HTR-8/SVneo (cell line): ENCODE results near the gene MAPK9.

Experiments used
- DNase-seq: peaks from one replicate; pipeline ENCODE4 v3.0.0; 2011; ENCODE audit warnings: low spot score, mixed read lengths; ENCODE audit not compliant: insufficient read length
- FAIRE-seq: peaks from 2 replicates; lab custom pipeline; 2011; peaks lifted over from hg19 to GRCh38; lab: Jason Lieb, UNC

The MAPK9 gene

DNA sequence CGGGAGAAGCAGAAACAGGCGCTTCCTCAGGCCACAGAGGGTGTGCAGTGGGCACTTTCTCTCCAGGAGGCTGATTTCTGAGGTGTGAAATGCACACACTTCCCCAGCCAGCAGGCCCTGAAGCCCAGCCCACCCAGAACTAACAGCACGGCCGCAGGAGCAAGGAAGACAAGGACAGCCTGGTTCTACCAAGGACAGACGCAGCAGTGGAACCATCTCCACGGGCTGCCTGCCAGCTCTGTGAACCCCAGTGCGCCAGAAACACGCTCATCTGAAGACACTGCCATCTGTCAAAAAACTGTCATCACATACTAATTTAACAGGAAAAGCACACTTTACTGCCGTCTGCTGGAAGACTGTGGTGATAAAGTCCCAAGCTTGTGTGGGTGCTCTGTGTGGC lies 40.7 kb downstream of the MAPK9 start:
- FAIRE-seq (no peak), DNase-seq (no peak)

DNA sequence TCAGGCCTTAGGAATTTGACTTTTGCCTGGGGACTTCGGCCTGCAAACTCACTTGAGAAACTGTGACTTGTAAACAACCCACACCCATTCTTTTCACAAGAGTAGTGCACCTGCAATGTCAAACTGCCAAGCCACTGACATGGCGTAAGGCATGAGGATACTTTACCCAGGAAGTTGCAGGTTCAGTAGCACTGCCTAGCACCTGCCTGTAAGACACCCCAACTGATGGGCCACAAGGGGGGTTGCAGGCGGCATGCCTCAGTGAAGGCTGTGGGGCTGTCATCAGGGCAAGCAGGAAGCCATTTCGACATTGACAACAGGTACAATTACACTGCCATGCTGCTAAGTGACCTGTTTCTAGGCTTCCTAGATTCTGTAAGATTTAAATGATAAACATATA lies 41.6 kb downstream of the MAPK9 start:
- DNase-seq = no peak
- FAIRE-seq = no peak

DNA sequence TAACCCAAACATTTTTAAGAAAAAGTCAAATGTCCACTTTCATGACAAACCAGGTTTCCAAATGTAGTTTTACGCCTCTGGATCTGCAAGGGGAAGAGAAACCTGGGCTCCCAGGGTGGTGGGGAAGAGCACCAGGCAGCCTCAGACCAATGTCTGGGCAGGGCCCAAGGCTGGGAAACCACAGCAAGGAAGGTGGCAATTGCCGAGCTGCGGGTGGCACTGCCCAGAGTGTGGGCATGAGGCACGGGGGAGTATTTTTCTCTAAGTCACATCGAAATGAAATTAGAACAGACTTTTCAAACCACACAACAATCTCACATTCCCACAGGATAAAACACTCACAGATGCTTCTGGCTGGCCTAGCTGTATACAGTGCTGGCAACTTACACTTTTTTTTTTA lies 50.3 kb downstream of the MAPK9 start:
- FAIRE-seq = no peak
- no peak for DNase-seq

DNA sequence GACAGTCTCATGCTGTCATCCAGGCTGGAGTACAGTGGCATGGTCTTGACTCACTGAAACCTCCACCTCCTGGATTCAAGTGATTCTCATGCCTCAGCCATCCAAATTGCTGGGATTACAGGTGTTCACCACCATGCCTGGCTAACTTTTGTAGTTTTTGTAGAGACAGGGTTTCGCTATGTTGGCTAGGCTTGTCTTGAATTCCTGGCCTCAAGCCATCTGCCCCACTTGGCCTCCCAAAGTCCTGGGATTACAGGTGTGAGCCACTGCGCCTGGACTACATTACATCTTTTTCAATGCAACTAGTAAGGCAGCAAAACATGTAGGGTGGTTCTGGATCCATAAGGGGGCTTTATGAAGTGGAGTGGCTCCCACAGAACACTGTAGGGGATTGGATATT lies 53.3 kb downstream of the MAPK9 start:
- DNase-seq (no peak), FAIRE-seq (no peak)

DNA sequence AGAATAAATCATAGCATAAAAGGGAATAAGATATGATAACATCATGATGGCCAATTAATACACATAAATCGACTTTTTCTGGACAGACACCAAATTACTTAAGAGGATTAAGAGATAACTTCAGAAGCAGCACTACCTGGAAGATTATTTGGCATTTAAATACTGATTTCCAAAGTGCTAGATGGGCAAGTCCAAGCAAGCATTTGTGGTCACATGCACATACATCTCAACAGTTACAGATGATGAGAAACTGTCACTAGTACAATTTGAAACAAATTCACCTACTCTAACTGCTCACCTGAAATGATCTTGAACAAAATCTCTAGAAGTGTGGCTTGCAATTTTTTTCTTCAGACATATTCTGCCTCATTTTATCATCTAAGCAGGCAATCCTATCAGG lies 56.0 kb downstream of the MAPK9 start:
- DNase-seq (no peak), FAIRE-seq (no peak)

DNA sequence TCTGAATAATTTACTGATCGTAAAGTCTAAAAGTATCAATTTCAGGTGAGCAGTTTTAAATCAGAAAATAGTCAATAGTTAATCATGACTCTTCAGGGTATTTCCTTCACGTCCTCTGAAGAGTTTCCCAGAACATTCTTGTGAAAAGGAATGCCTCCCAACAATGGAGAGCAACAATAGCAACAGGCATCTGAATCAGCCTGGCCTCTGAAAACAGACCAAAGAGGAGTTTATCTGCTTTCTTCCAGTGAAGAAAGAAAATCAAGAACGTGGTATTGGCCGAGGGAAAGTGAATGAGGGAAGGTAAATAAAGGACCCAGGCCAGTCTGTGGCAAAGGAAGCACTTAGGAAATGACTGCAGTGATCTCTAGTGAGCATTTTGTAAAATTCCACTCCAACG lies 56.8 kb downstream of the MAPK9 start:
- FAIRE-seq (no peak), DNase-seq (no peak)

DNA sequence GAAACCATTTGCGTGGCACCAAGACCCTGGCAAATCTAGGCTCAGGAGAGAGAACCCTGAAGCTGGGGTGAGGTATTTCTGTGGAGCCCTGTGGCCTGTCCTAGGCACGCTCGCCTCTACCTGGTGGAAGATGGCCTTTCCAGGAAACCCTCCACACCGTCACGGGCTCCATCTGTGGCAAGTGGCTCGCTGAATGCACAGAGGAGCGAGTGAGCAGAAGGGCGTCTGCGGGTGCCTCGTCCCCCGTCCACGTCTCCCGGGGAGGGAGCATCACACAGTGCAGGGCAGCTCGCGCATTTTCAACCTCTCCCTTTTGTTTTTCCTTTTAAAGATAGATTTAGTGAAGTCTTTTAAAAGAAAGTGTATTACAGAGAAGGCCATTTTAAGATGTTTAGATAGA lies 57.6 kb downstream of the MAPK9 start:
- FAIRE-seq (no peak), DNase-seq (no peak)

DNA sequence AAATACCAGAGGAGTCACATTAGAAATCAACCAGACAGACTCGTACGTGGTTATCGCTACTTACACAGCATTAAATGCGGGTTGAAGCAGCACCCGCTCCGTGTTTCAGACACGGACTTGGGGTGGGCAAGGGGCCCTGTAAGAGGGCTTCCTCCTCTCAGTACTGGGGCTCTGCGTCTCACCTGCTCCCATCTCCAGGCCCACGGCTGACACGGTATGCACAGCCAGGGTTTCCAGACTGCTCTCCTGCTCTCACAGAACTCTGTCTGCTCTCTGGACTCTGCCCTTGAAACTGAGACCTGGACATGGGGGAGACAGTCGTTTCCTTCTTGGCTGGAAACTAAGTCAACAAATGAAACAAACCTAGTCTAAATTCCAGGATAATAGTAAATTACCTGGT lies 58.2 kb downstream of the MAPK9 start:
- FAIRE-seq = no peak
- DNase-seq = no peak

DNA sequence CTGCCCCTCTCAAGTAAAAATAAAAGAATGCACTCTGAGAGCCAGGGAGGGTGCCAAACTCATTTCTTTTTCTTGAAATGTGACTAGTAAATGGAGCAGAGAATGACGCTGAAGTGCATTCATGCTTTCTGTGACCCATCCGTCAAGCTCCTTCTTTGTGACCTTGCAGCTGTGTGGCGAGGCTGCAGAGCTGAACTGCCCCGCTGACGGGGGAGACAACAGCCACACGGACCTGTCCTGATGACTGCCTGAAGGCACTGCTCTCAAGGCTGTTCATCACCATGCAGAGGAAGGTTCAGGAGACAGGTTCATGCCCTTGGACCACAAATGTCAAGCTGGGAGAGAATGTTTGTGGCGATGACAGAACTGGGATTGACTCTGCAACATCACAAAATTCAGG lies 61.9 kb downstream of the MAPK9 start:
- no peak for FAIRE-seq
- no peak for DNase-seq

DNA sequence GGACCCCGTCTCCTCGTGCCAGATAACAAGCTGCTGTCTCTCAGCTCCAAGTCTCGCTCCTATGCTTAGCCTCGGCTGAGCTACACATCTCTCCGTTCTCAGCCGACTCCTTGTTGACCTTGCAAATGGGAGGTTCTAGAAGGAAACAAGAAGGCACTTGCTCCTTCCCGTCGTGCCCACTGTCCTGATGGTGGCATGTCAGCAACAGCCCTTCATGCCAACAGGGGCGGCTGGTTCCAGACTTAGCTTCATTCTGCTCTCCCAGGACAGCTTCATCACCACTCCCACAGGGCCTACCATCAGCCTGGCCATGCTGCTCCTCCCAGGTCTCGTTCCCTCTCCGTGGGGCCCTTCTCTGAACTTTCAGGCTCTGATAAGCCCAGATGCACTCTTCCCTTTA lies 69.8 kb downstream of the MAPK9 start:
- DNase-seq = no peak
- no peak for FAIRE-seq

DNA sequence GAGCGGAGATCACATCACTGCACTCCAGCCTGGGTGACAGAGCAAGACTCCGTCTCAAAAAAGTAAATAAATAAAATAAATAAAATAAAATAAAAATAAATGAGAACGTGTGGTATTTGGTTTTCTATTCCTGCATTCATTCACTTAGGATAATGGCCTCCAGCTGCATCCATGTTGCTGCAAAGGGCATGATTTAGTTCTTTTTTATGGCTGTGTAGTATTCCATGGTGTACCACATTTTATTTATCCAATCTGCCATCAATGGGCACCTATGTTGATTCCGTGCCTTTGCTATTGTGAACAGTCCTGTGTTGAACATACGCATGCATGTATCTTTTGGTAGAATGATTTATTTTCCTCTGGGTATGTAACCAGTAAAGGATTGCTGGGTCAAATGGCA lies 74.1 kb downstream of the MAPK9 start:
- DNase-seq (no peak), FAIRE-seq (no peak)

DNA sequence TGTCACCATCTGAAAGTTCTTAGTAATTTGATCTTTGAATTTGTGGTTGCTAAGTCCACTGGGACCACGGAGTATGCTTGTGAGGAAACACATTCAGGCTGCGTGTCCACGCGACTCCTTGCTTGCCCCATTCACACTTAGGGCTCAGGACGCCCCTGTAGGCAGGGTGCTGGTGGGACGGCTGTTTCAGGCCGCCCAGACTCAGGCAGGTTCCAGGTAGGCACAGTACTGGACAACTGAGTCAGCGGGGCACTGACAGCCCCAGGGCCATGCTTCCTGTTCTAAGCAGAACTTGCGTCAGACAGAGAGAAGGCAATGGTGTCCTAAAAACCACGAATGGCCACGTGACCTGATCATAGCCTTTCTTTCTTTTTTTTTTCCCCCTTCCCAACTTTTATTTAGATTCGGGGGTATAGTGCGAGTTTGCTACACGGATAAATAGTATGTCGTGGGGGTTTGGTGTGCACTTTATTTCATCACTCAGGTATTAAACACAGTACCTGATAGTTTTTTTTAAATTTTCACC lies 75.2 kb downstream of the MAPK9 start:
- FAIRE-seq (no peak), DNase-seq (no peak)

DNA sequence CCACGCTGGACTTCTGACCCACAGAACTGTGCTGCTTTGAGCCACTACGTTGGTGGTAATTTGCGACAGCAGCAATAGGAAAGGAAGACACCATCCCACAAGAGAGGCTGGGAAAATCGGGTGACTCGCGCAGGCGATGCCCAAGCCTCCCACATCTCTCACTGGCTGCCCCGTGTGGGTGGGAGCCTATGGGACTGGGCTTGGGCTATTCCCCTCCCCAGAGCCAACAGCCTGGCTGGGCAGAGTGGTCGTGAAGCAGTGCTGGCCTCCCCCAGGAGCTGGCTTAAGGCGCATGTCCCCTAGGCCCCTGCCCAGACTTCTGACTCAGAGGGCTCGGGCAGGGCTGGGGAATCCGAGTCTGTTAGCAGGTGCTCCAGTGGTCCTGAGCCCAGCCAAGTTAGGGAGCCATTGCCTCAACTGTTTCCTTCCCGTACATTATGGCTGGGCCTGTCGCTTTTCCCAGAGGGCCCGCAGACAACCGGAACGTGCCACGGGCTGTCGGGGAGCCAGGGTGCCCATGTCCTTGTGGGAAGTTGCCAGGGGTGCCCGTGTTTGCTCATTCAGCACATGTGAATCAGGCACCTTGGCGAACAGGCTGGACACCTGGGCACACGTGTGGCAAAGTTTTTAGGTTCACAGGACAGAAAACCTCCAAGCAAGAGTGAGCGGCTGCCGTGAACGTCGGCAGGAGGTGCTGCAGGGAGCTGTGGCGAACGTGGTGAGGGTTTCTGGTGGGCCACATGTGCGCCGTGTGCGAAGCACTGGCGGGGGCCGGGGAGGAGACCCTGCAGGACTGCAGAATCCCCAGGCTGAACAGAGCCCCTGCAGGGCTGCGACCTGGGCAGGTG lies 75.9 kb downstream of the MAPK9 start:
- FAIRE-seq (no peak), DNase-seq (no peak)

DNA sequence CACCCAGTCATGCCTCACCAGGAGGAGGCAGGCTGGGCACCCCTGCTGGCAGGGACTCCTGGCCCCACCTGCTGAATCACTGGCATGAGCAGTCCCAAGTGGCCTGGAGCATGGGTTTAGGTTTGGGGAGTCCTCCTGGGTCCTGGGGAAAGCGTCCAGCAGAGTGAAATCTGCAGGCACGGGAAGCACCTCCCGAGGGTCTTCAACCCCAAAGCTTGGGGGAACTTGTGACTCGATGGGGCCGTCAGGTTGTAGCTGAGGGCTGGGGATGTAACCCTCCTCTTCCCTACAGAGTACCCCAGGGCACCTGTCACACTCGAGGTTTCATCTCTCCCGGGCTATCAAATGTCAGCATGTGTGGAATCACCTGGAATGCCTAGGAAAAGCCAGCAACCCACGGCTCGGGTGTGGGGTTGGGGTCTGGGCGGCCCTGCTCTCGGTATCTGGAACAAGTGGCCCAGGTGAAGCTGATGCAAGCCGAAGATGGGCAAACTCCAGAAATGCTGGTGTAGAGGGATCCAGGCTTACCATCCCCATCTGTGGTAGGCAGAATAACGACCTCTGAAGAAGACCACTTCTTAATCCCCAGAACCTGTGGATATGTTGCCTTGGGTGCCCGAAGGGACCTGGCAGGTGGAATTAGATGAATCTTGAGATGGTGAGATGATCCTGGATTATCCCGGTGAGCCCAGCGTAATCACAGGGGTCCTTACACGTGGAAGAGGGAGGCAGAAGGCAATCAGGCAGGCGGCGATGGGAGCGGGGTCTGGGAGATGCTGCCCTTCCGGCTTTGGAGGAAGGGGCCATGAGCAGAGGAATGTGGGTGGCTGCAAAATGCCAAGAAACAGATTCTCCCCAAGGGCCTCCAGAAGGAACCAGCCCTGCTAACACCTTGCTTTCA lies 76.8 kb downstream of the MAPK9 start:
- FAIRE-seq = no peak
- no peak for DNase-seq

DNA sequence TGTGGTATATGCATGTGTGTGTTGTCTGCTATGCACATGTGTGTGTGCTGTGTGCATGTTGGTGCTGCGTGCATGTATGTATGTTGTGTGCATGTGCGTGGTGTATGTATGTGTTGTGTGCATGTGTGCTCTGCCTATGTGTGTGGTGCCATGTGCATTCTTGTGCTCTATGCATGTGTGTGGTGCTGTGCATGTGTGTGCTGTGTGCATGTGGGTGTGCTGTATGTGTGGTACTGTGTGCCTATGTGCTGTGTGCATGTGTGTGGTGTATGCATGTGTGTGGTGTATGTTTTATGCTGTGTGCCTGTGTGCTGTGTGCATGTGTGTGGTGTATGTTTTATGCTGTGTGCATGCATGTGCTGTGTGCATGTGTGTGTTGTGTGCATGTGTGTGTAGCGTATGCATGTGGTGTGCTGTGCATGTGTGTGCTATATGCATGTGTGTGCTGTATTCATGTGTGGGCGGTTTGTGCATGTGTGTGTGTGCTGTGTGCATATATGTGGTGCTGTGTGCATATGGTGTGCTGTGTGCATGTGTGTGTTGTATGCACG lies 78.2 kb downstream of the MAPK9 start:
- DNase-seq = no peak
- peak; percentile 97 for FAIRE-seq

DNA sequence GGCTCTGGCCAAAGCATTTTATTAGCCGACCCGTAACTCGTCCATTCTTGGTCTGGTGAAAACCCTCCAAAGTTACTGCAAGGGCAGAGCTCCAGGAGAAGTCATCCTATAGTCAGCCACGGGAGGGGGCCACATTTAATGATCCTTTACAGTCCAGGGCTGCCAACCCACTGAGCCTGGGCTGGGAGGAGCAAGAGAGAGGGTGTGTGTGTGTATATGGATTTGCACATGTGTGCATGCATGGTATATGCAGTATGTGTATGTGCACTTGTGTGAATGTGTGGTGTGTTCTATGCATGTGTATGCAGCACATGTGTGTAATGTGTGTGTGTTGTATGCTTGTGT lies 78.7 kb downstream of the MAPK9 start:
- DNase-seq (no peak), FAIRE-seq (no peak)

DNA sequence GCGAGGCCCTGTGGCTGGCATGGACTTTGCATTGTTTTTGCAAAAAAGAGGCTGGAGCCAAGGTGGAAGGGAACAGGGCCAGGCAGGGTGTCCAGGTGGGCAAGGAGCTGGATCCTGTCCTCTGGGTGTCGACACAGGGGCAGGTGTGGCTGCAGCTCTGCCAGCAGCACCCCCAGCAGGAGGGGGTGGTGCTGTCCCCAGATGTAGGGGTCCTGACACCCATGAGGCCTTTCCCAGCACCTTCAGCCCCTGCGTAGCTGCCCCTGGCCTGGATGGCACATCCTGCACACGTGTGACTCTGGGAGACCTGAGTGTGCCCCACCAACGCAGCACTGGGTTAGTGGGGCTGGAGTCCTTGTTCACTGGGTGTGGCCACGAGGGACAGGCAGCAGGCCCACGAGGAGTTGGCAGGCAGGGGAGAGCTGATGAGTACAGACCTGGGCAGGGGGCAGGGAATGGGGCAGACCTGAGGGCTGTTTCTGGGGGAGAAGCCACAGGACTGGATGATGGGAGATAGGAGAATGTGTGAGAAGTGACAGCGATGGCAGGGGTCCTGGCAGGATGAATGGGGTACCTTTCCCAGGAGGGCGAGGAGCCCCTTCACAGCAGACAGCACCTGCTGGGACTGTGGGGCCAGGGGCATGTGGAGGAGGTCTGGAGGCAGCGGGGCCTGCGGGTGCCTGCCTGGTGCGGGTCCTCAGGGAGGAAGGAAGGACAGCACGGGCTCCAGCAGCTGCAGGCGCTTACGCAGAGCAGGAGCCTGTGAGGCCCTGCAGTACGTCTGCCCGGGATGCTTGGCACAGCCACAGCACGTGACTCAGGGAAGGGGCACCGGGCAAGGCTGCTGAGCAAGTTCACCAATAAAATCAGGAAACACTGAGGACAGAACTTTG lies 79.3 kb downstream of the MAPK9 start:
- FAIRE-seq (no peak), DNase-seq (no peak)

DNA sequence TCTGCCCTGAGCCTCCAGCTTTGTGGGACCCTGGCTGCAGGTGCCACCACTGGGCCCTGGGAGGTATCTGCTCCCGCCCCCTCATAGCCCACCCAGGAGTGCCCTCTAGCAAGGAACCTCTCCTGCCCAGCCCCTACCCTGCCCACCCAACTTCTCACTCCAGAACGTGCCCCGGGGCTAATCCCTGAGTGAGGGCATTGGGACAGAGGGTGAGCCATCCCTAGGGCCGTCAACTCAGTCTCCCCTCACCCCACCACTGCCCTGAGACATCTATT lies 80.2 kb downstream of the MAPK9 start:
- DNase-seq = no peak
- FAIRE-seq = no peak

DNA sequence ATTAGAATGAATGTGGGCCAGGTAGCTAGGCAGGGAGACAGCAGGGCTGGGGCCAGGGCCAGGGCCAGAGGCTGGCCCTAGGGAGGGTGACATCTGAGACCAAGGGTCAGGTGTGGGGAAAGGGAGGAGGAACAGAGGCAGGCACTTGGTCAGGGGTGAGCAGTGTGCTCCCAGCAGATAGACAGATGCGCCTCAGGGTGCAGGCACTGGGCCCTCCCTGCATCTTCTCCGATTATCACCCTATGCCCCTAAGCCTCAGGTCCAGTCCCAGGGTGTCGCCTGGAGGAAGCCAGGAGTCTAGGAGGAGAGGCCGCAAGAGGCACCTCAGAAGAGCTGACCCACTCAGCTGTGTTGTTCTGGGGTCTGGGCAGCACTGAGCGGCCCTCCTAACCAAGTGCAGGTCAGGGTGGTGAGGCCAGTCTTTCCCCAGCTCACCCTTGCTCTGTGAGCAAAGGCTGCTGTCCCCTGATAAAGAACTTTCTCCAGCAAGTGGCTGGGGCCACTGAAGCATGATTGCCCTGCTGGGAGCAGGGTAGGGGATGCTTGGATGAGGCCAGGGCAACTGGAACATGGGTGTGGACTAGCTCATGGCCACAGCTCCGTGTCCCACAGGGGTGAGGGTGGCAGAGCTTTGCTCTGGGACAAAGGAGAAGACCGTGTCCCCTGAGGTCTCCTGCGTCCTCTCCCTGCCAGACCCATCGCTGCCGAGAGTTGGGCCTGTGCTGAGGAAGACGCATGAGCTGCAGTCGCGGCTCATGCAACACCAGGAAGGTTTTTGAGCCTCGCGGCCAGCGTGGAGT lies 80.7 kb downstream of the MAPK9 start:
- no peak for DNase-seq
- no peak for FAIRE-seq
